HepG2 (cell line): ENCODE data around the gene EPS8. TPM values are rescaled to one million over a fixed set of nuclear protein-coding genes. Genes with fewer than 3 reads are reported as not detected.

Source experiments
- ATAC-seq: fragments of 200-7000 bp; cut with Tn5 transposase; 3 replicates; pipeline ENCODE4 v1.9.1; 2020; ENCODE audit warnings: mild to moderate bottlenecking, moderate library complexity
- BruUV-seq: library from RNA; stranded (reverse); fragments of 400-500 nt; replicated peaks from 2 replicates; lab custom pipeline; 2021; lab: Mats Ljungman, UMichigan
- CTCF ChIA-PET: fragments of 300-600 bp; formaldehyde crosslinking; extraction: SDS; loops from one replicate; lab custom pipeline; 2021; ENCODE audit warnings: low total read pairs, inconsistent platforms, low intra/inter-chr PET ratio; lab: Yijun Ruan, JAX
- POLR2A ChIA-PET: fragments of 350-600 bp; sonication (Branson Sonifier 250); formaldehyde crosslinking; loops from one replicate; lab custom pipeline; 2020; ENCODE audit warnings: antibody characterized with exemption, inconsistent platforms; lab: Yijun Ruan, JAX
- DNase-seq: peaks from one replicate; pipeline ENCODE4 v3.0.0-alpha.2; 2015; ENCODE audit warnings: low spot score
- FAIRE-seq: peaks from 3 replicates; lab custom pipeline; 2011; peaks lifted over from hg19 to GRCh38; lab: Jason Lieb, UNC
- H2AFZ ChIP-seq: one replicate; pipeline ENCODE4 v1.6.1; 2011; ENCODE audit warnings: low read length, inconsistent platforms
- H3K27ac ChIP-seq: fragments of 300-600 bp; 3 replicates; pipeline ENCODE4 v1.8.0; 2011; ENCODE audit warnings: mixed run types, mild to moderate bottlenecking, mixed read lengths, low read length, inconsistent platforms; ENCODE audit not compliant: insufficient read depth; ENCODE audit errors: extremely low read length
- H3K27me3 ChIP-seq, 2 experiments: fragments of 200-600 bp in 1 of 2; 2 replicates in 1 of 2; 3 replicates in 1 of 2; pipeline versions ENCODE4 v1.6.0 to v1.8.0; 2011; ENCODE audit warnings: low read length in 2 of 2, mild to moderate bottlenecking in 2 of 2, moderate library complexity in 2 of 2, inconsistent platforms in 1 of 2; ENCODE audit not compliant: insufficient read depth in 2 of 2, control insufficient read depth in 1 of 2
- H3K36me3 ChIP-seq, 2 experiments: fragments of 200-600 bp in 1 of 2; replicated peaks in 1 of 2; 2 replicates in 1 of 2; 3 replicates in 1 of 2; pipeline versions ENCODE4 v1.5.1 to v1.8.0; 2011; ENCODE audit warnings: low read length in 2 of 2, inconsistent platforms in 1 of 2; ENCODE audit not compliant: insufficient read depth in 2 of 2, control insufficient read depth in 1 of 2
- H3K4me1 ChIP-seq: 2 replicates; pipeline ENCODE4 v1.5.1; 2012; ENCODE audit warnings: low read length, inconsistent platforms; ENCODE audit not compliant: insufficient read depth
- H3K4me2 ChIP-seq: 2 replicates; pipeline ENCODE4 v1.6.0; 2011; ENCODE audit warnings: low read depth, low read length, inconsistent platforms
- H3K4me3 ChIP-seq, 3 experiments: fragments of 200-600 bp in 1 of 3; sonication (generic), shearing (Covaris generic) in 1 of 3; replicated peaks in 1 of 3; 2 replicates each; pipeline ENCODE4 v1.5.1; 2011 to 2016; ENCODE audit warnings: low read length in 3 of 3, inconsistent platforms in 2 of 3, low read depth in 2 of 3, mild to moderate bottlenecking in 2 of 3, control low read depth in 1 of 3, mixed read lengths in 1 of 3; ENCODE audit not compliant: insufficient read depth in 1 of 3
- H3K79me2 ChIP-seq: one replicate; pipeline ENCODE4 v1.6.1; 2011; ENCODE audit warnings: low read length, inconsistent platforms; ENCODE audit not compliant: insufficient read depth
- H3K9ac ChIP-seq: 2 replicates; pipeline ENCODE4 v1.6.0; 2011; ENCODE audit warnings: mild to moderate bottlenecking, low read depth, low read length, inconsistent platforms; ENCODE audit not compliant: insufficient read depth
- H3K9me3 ChIP-seq: 2 replicates; pipeline ENCODE4 v1.5.1; 2012; ENCODE audit warnings: mild to moderate bottlenecking, low read length
- H4K20me1 ChIP-seq: 2 replicates; pipeline ENCODE4 v1.6.0; 2011; ENCODE audit warnings: inconsistent platforms, mild to moderate bottlenecking, low read length, moderate library complexity; ENCODE audit not compliant: insufficient read depth
- BRCA1 ChIP-seq: sonication (generic); formaldehyde crosslinking; IDR thresholded peaks from 2 replicates; pipeline ENCODE4 v1.4.0; 2020; ENCODE audit warnings: missing genetic modification reagents
- EP300 ChIP-seq, 3 experiments: sonication (generic) in 1 of 3; formaldehyde crosslinking in 1 of 3; IDR thresholded peaks; 2 replicates each; pipeline versions ENCODE4 v1.5.1 to v1.6.1; 2011 to 2020; ENCODE audit warnings: low read depth in 2 of 3, low read length in 2 of 3, borderline replicate concordance in 1 of 3, improper control_type of control experiment in 1 of 3, mild to moderate bottlenecking in 1 of 3, missing genetic modification reagents in 1 of 3, moderate library complexity in 1 of 3
- GATAD2A ChIP-seq: IDR thresholded peaks from 2 replicates; pipeline ENCODE4 v1.6.1; 2016
- HMG20A ChIP-seq: IDR thresholded peaks from 2 replicates; pipeline ENCODE4 v1.6.1; 2016; ENCODE audit warnings: borderline replicate concordance
- MIER2 ChIP-seq: IDR thresholded peaks from 2 replicates; pipeline ENCODE4 v1.6.1; 2016; ENCODE audit warnings: missing biosample characterization, missing genetic modification reagents
- SOX13 ChIP-seq, 3 experiments: fragments of 450-650 bp in 1 of 3; sonication (generic) in 1 of 3; formaldehyde crosslinking in 1 of 3; IDR thresholded peaks in 2 of 3; conservative IDR thresholded peaks in 1 of 3; 2 replicates each; pipeline versions ENCODE4 v1.5.0 to v1.6.1; 2016 to 2020; ENCODE audit warnings: antibody characterized with exemption in 1 of 3, mild to moderate bottlenecking in 1 of 3, missing compliant biosample characterization in 1 of 3, missing genetic modification reagents in 1 of 3, moderate library complexity in 1 of 3
- SOX6 ChIP-seq, 2 experiments: fragments of 450-650 bp in 1 of 2; sonication (generic) in 1 of 2; formaldehyde crosslinking in 1 of 2; IDR thresholded peaks; 2 replicates each; pipeline versions ENCODE4 v1.4.0 to v1.6.1; 2017 to 2020; ENCODE audit warnings: antibody characterized with exemption in 1 of 2, mild to moderate bottlenecking in 1 of 2, missing genetic modification reagents in 1 of 2
- YEATS4 ChIP-seq: sonication (generic); formaldehyde crosslinking; IDR thresholded peaks from 2 replicates; pipeline ENCODE4 v1.4.0; 2020; ENCODE audit warnings: missing genetic modification reagents, borderline replicate concordance
- ZNF7 ChIP-seq: IDR thresholded peaks from 2 replicates; pipeline ENCODE4 v1.6.1; 2016; ENCODE audit warnings: missing biosample characterization, missing genetic modification reagents
- ZNF713 ChIP-seq: sonication (generic); formaldehyde crosslinking; IDR thresholded peaks from 2 replicates; pipeline ENCODE4 v1.4.0; 2020; ENCODE audit warnings: mild to moderate bottlenecking, missing genetic modification reagents
- ZNF883 ChIP-seq: sonication (generic); formaldehyde crosslinking; IDR thresholded peaks from 2 replicates; pipeline ENCODE4 v1.5.1; 2020; ENCODE audit warnings: mild to moderate bottlenecking, missing genetic modification reagents; ENCODE audit errors: not compliant biosample characterization
- WGBS: methylation state at CpG from one replicate; pipeline ENCODE4 v1.1.6; 2017; ENCODE audit warnings: low lambda C conversion rate; 5-methylcytosine and 5-hydroxymethylcytosine counted together
- in situ Hi-C: cut with HindIII; loops from 2 replicates; pipeline ENCODE4 v1.10.0; 2017; ENCODE audit warnings: low pct_unique_long_range_greater_than_20kb; ENCODE audit not compliant: extremely low pct_ligation_motif_present
- intact Hi-C: fragments of 100-400 bp; cut with micrococcal nuclease; formaldehyde crosslinking; loops from one replicate; pipeline ENCODE4 v1.10.0; 2022; ENCODE audit not compliant: unreplicated experiment
- polyA plus RNA-seq, 8 experiments: library from polyadenylated mRNA; depleted of rRNA in 3 of 8; stranded (reverse) in 7 of 8; unstranded in 1 of 8; fragments of >200 nt; fragmentation: Illumina TruSeq in 4 of 8; extraction: Trizol in 4 of 8; gene quantifications; 2 replicates each; pipeline versions ENCODE4 v1.2.1 to v1.2.3, GENCODE V29; 2011 to 2016; ENCODE audit warnings: low read depth in 4 of 8, missing spikeins in 1 of 8, mixed read lengths in 1 of 8; ENCODE audit not compliant: insufficient read depth in 1 of 8
- total RNA-seq, 5 experiments: library from RNA; depleted of rRNA; stranded (reverse); fragments of >200 nt; fragmentation: Illumina TruSeq; extraction: Trizol; gene quantifications; 2 replicates each; pipeline ENCODE4 v1.2.3, GENCODE V29; 2016; ENCODE audit warnings: low read depth in 1 of 5
- TF ChIP-seq, protein P1 (sequence below): sonication (generic); formaldehyde crosslinking; IDR thresholded peaks from 2 replicates; pipeline ENCODE4 v1.4.0; 2020; ENCODE audit warnings: missing genetic modification reagents, borderline replicate concordance
- TF ChIP-seq, protein P2 (sequence below): sonication (generic); formaldehyde crosslinking; IDR thresholded peaks from 2 replicates; pipeline ENCODE4 v1.8.1; 2023; ENCODE audit warnings: mild to moderate bottlenecking, inconsistent platforms, moderate library complexity, missing genetic modification reagents, borderline replicate concordance
- TF ChIP-seq, protein P3 (sequence below): IDR thresholded peaks from 2 replicates; pipeline ENCODE4 v1.4.0; 2020; ENCODE audit warnings: mild to moderate bottlenecking, missing genetic modification reagents

EPS8 gene
- total and polyA plus RNA-seq, 2 of the 13 experiments (the other 11 are each of a cell fraction or from before 2014, with no cell fraction given), result 37.1 to 43.4 TPM

DNA sequence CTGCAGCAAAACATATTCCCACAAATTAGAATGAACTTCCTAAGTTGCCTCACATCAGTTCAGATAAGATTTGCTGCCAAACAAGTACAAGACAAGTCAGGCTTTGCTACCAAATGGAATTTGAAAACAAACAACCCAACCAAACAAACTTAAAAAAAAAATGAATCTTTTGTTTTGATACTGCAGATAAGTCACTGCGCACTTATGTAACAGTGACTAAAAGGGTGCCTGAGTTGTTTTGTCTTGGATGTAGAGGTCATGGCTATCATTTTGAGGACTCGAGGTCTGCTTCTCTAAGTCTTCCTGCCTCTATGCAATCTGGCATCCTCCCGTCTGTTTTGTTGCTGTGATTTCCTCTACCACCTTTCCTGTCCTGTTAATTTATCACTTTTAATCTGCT is 11.1 kb upstream of the EPS8 start:
- ChIA-PET POLR2A (no interaction called here), CTCF (no interaction called here)
- in situ Hi-C loops, result no loop called here
- DNase-seq (no peak), ATAC-seq (no peak), FAIRE-seq (no peak)
- Histone ChIP-seq H3K79me2 (no peaks in the 10 kb centered on the region), H3K4me2 (no peak overlapping the region), H2AFZ (no peak overlapping the region), H3K27me3 (no peaks in the 10 kb centered on the region), H4K20me1 (no peaks in the 10 kb centered on the region), H3K4me1 (peaks cover 57% of the 10 kb centered on the region), H3K4me3 (no peak overlapping the region), H3K36me3 (no peaks in the 10 kb centered on the region), H3K9ac (no peak overlapping the region), H3K9me3 (no peaks in the 10 kb centered on the region), H3K27ac (no peak overlapping the region)
- intact Hi-C loops, result no loop called here
- WGBS, result 15% methylated on average over 3 of the region's 3 CpGs
- BruUV-seq, result no TSS peak
- TF ChIP-seq SOX6 (IDR thresholded peaks at IDR 0.05), result no peak
- 0 out of 2 replicates have a peak, but pooled peaks have one; percentile 11 for TF ChIP-seq SOX6 (CRISPR knock-in tag; IDR thresholded peaks at IDR 0.05)
- no peak for TF ChIP-seq HMG20A (CRISPR knock-in tag)
- TF ChIP-seq SOX13 (IDR thresholded peaks at IDR 0.05), result no peak
- TF ChIP-seq SOX13 (CRISPR knock-in tag; conservative IDR thresholded peaks at IDR 0.05 in 1 of 2, IDR thresholded peaks at IDR 0.05 in 1 of 2), result 0 out of 4 replicates have a peak, but pooled peaks of 1 of the 2 experiments have one; percentile 44
- TF ChIP-seq, protein P1, sequence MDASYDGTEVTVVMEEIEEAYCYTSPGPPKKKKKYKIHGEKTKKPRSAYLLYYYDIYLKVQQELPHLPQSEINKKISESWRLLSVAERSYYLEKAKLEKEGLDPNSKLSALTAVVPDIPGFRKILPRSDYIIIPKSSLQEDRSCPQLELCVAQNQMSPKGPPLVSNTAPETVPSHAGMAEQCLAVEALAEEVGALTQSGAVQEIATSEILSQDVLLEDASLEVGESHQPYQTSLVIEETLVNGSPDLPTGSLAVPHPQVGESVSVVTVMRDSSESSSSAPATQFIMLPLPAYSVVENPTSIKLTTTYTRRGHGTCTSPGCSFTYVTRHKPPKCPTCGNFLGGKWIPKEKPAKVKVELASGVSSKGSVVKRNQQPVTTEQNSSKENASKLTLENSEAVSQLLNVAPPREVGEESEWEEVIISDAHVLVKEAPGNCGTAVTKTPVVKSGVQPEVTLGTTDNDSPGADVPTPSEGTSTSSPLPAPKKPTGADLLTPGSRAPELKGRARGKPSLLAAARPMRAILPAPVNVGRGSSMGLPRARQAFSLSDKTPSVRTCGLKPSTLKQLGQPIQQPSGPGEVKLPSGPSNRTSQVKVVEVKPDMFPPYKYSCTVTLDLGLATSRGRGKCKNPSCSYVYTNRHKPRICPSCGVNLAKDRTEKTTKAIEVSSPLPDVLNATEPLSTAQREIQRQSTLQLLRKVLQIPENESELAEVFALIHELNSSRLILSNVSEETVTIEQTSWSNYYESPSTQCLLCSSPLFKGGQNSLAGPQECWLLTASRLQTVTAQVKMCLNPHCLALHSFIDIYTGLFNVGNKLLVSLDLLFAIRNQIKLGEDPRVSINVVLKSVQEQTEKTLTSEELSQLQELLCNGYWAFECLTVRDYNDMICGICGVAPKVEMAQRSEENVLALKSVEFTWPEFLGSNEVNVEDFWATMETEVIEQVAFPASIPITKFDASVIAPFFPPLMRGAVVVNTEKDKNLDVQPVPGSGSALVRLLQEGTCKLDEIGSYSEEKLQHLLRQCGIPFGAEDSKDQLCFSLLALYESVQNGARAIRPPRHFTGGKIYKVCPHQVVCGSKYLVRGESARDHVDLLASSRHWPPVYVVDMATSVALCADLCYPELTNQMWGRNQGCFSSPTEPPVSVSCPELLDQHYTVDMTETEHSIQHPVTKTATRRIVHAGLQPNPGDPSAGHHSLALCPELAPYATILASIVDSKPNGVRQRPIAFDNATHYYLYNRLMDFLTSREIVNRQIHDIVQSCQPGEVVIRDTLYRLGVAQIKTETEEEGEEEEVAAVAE, result no peak
- TF ChIP-seq ZNF713 (CRISPR knock-in tag), result no peak
- TF ChIP-seq ZNF7 (CRISPR knock-in tag), result no peak
- TF ChIP-seq ZNF883 (CRISPR knock-in tag), result no peak
- TF ChIP-seq GATAD2A (CRISPR knock-in tag), result peak; percentile 32; the same call in 1 of the 2 replicates
- 0 out of 4 replicates have a peak, but pooled peaks of 1 of the 2 experiments have one; percentile 22 for TF ChIP-seq EP300 (IDR thresholded peaks at IDR 0.05; ENCODE audit: low read depth in 2 of 2, low read length in 2 of 2)
- no peak for TF ChIP-seq EP300 (CRISPR knock-in tag; IDR thresholded peaks at IDR 0.05; ENCODE audit: borderline replicate concordance)
- no peak for TF ChIP-seq BRCA1 (CRISPR knock-in tag)
- TF ChIP-seq MIER2 (CRISPR knock-in tag), result no peak
- TF ChIP-seq, protein P2, sequence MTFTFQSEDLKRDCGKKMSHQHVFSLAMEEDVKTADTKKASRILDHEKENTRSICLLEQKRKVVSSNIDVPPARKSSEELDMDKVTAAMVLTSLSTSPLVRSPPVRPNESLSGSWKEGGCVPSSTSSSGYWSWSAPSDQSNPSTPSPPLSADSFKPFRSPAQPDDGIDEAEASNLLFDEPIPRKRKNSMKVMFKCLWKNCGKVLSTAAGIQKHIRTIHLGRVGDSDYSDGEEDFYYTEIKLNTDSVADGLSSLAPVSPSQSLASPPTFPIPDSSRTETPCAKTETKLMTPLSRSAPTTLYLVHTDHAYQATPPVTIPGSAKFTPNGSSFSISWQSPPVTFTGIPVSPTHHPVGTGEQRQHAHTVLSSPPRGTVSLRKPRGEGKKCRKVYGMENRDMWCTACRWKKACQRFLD, result no peak
- TF ChIP-seq, protein P3, sequence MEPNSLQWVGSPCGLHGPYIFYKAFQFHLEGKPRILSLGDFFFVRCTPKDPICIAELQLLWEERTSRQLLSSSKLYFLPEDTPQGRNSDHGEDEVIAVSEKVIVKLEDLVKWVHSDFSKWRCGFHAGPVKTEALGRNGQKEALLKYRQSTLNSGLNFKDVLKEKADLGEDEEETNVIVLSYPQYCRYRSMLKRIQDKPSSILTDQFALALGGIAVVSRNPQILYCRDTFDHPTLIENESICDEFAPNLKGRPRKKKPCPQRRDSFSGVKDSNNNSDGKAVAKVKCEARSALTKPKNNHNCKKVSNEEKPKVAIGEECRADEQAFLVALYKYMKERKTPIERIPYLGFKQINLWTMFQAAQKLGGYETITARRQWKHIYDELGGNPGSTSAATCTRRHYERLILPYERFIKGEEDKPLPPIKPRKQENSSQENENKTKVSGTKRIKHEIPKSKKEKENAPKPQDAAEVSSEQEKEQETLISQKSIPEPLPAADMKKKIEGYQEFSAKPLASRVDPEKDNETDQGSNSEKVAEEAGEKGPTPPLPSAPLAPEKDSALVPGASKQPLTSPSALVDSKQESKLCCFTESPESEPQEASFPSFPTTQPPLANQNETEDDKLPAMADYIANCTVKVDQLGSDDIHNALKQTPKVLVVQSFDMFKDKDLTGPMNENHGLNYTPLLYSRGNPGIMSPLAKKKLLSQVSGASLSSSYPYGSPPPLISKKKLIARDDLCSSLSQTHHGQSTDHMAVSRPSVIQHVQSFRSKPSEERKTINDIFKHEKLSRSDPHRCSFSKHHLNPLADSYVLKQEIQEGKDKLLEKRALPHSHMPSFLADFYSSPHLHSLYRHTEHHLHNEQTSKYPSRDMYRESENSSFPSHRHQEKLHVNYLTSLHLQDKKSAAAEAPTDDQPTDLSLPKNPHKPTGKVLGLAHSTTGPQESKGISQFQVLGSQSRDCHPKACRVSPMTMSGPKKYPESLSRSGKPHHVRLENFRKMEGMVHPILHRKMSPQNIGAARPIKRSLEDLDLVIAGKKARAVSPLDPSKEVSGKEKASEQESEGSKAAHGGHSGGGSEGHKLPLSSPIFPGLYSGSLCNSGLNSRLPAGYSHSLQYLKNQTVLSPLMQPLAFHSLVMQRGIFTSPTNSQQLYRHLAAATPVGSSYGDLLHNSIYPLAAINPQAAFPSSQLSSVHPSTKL, result peak; percentile 25; the same call in 1 of the 2 replicates
- no peak for TF ChIP-seq YEATS4
